ENCODE measurements around the gene ZNF827.
"Not testable (repeated sequence)": the region's sequence is repeated elsewhere in the genome, so short reads cannot be mapped to it uniquely, and the experiment has no call there.

The ZNF827 gene

GRCh38 chr4:145840801-145841200 is 97.8 kb downstream of the ZNF827 start:
- DNase-seq (ENCODE audit: low spot score): no peak
- in situ Hi-C loops (cut with MboI; ENCODE audit: low pct_unique_long_range_greater_than_20kb, low sequenced_read_pairs, unreplicated experiment): no loop called here
- no peak for TF ChIP-seq CTCF (IDR thresholded peaks at IDR 0.05; ENCODE audit: extremely low read depth, insufficient read depth, missing control alignments)

GRCh38 chr4:145840162-145840768 is 98.4 kb downstream of the ZNF827 start:
- in situ Hi-C loops (cut with MboI; ENCODE audit: low pct_unique_long_range_greater_than_20kb, low sequenced_read_pairs, unreplicated experiment): no loop called here
- peak; percentile 50 for DNase-seq (ENCODE audit: low spot score)
- TF ChIP-seq CTCF (IDR thresholded peaks at IDR 0.05; ENCODE audit: extremely low read depth, insufficient read depth, missing control alignments): peak; percentile 47

DNA sequence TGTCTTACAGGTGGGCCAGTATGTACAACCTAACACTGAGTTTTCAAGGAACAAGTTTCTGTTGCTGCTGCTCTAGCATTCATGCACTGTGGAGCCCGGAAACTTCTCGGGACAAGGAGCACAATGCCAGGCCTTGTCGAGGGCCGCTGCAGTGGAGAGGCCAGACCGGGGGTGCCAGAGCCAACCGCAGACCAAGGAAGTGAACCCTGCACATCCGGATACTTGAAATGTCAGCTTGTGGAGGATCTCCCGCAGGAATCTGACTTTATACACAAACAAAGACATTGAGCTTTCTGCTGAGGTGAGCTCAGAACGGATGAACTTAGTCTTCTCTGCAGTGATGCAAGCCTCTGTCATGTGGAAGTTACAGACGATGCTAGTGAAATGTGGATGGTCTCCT is 99.5 kb downstream of the ZNF827 start:
- in situ Hi-C loops (cut with MboI; ENCODE audit: low pct_unique_long_range_greater_than_20kb, low sequenced_read_pairs, unreplicated experiment): no loop called here
- DNase-seq (ENCODE audit: low spot score): no peak
- TF ChIP-seq CTCF (IDR thresholded peaks at IDR 0.05; ENCODE audit: extremely low read depth, insufficient read depth, missing control alignments): no peak

DNA sequence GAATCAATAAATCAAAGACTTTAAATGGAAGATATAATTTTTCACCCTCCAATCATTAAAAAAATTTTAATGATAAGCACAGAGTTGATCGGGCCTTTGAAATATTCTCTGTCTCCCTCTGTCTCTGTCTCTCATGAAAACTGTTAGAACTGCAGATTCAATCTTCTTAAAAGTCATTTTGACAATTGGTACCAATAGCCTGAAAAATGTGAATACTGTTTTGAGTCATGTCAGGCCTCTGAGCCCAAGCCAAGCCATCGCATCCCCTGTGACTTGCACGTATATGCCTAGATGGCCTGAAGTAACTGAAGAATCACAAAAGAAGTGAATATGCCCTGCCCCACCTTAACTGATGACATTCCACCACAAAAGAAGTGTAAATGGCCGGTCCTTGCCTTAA is 106.2 kb downstream of the ZNF827 start:
- in situ Hi-C loops (cut with MboI; ENCODE audit: low pct_unique_long_range_greater_than_20kb, low sequenced_read_pairs, unreplicated experiment); DNase-seq (ENCODE audit: low spot score): not testable (repeated sequence)

- peak; percentile 43 for DNase-seq (ENCODE audit: low spot score)
- no peak for TF ChIP-seq CTCF (IDR thresholded peaks at IDR 0.05; ENCODE audit: extremely low read depth, insufficient read depth, missing control alignments)
- in situ Hi-C loops (cut with MboI; ENCODE audit: low pct_unique_long_range_greater_than_20kb, low sequenced_read_pairs, unreplicated experiment): no loop called here
These were observed 107.9 kb downstream of the ZNF827 start for GRCh38 chr4:145830699-145831098.

DNA sequence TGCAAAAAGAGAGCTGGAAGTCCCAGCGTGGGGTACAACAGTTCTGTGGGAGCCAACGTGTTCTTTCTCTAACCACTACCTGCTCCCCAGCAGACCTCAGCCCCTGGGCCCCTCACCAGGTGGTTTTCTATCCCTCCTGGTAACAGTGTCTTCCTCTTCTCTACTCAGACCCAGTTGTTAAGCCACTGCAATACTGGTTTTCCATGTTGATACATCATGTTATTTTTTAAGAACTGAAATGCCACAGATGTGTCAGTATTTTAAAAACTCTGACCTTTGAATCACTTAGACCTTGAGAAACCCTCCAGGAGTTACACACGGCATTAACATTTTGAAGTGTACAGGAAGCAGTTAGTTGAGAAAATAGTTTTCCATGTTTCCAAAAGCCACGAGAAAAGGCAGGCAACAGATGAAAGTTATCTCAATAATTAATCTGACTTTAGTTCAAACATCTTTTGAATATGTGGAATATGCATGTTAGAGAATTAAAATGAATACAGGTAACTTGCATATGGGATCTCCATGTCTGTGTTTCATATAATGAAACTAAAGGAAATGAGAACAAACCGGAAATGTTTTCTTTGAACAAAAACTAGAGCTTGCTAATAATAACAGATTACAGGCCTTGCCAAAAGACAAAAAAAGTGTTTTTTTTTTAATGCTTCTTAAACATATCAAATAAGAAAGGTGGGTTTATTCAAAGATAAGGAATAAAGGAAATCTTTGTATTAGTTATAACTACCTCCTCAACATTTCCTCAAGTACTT is 108.8 kb downstream of the ZNF827 start:
- peak; percentile 28 for DNase-seq (ENCODE audit: low spot score)

More for the DNA sequence above, 108.8 kb downstream of the ZNF827 start:
- in situ Hi-C loops (cut with MboI; ENCODE audit: low pct_unique_long_range_greater_than_20kb, low sequenced_read_pairs, unreplicated experiment): no loop called here
- TF ChIP-seq CTCF (IDR thresholded peaks at IDR 0.05; ENCODE audit: extremely low read depth, insufficient read depth, missing control alignments): no peak
